BJ (cell line): ENCODE results near the gene APOC3. TPM values are rescaled to one million over a fixed set of nuclear protein-coding genes. Genes with fewer than 3 reads are reported as not detected.

ENCODE experiments used
- CTCF ChIA-PET: fragments of 350-600 bp; formaldehyde crosslinking; extraction: SDS; loops from one replicate; lab custom pipeline; 2021; ENCODE audit warnings: antibody characterized with exemption, inconsistent platforms; lab: Yijun Ruan, JAX
- POLR2A ChIA-PET: fragments of 300-600 bp; sonication (Branson Sonifier 250); formaldehyde crosslinking; extraction: SDS; loops from one replicate; lab custom pipeline; 2021; ENCODE audit warnings: antibody characterized with exemption; lab: Charles Lee
- DNase-seq: peaks from one replicate; pipeline ENCODE4 v3.0.0-alpha.2; 2011; ENCODE audit warnings: low read depth
- H3K27me3 ChIP-seq: 2 replicates; pipeline ENCODE4 v1.6.0; 2011; ENCODE audit warnings: low read length; ENCODE audit not compliant: control insufficient read depth, insufficient read depth
- H3K36me3 ChIP-seq: 2 replicates; pipeline ENCODE4 v1.5.1; 2011; ENCODE audit warnings: low read length; ENCODE audit not compliant: control insufficient read depth, insufficient read depth
- H3K4me3 ChIP-seq: 2 replicates; pipeline ENCODE4 v1.5.1; 2011; ENCODE audit warnings: low read depth, mild to moderate bottlenecking, control low read depth, low read length
- polyA plus RNA-seq: library from polyadenylated mRNA; depleted of rRNA; stranded (reverse); fragments of >200 nt; gene quantifications from 2 replicates; pipeline ENCODE4 v1.2.3, GENCODE V29; 2011
- TF ChIP-seq, protein P1 (sequence below): IDR thresholded peaks from 2 replicates; pipeline ENCODE4 v1.5.1; 2011; ENCODE audit warnings: low read depth, mild to moderate bottlenecking, control low read depth, inconsistent platforms, low read length, moderate library complexity; ENCODE audit not compliant: insufficient read depth

Gene APOC3
- polyA plus RNA-seq, 1 experiment: not detected

DNA sequence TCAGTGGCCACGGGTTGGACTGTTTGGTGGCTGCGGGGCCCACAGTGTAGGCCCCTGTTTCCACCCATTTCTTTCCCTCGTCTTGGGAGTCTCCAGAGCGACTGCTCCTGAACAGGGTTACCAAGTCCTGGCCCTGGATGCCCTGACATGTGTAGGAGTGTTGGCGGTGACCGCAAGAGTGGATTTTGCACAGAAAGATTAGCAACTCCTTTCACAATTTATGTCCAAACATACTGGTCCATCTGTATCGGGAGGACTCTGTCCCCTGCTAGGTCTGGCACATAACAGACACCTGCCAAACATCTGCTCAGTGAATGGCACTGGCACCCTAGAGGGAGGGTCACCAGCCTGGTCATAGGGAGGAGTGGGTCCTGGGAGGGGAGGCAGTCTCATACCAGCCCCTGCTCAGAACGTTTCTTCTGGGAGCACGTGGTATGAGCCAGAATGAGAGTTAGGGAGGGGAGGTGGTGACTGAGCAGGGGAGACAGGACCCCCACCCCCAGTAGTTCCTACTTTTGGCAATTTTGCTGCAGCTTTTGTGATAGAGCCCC is 11.1 kb downstream of the APOC3 start:
- Histone ChIP-seq H3K27me3 (no peaks in the 10 kb centered on the region), H3K36me3 (peaks cover 3% of the 10 kb centered on the region), H3K4me3 (no peak overlapping the region)
- DNase-seq: no peak
- ChIA-PET POLR2A (no interaction called here), CTCF (interaction anchor here (1.4 to 2.1 kb wide), 4 partner anchors 8 to 265 kb away, joined by 4 to 10 read pairs (median 9); partner anchors contain the start of gene APOA5)
- TF ChIP-seq, protein P1, sequence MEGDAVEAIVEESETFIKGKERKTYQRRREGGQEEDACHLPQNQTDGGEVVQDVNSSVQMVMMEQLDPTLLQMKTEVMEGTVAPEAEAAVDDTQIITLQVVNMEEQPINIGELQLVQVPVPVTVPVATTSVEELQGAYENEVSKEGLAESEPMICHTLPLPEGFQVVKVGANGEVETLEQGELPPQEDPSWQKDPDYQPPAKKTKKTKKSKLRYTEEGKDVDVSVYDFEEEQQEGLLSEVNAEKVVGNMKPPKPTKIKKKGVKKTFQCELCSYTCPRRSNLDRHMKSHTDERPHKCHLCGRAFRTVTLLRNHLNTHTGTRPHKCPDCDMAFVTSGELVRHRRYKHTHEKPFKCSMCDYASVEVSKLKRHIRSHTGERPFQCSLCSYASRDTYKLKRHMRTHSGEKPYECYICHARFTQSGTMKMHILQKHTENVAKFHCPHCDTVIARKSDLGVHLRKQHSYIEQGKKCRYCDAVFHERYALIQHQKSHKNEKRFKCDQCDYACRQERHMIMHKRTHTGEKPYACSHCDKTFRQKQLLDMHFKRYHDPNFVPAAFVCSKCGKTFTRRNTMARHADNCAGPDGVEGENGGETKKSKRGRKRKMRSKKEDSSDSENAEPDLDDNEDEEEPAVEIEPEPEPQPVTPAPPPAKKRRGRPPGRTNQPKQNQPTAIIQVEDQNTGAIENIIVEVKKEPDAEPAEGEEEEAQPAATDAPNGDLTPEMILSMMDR: no peak

- no peak overlapping the region for H3K4me3 ChIP-seq
- ChIA-PET CTCF (interaction anchor here (0.6 to 1.1 kb wide), 3 partner anchors 38 to 228 kb away, joined by 3 to 4 read pairs (median 3); no protein-coding TSS in a partner anchor), POLR2A (no interaction called here)
- no peak for DNase-seq
- TF ChIP-seq, protein P1: no peak
- peaks cover 10% of the 10 kb centered on the region for H3K36me3 ChIP-seq
- H3K27me3 ChIP-seq: no peaks in the 10 kb centered on the region
Measured at GRCh38 chr11:116842117-116842516, 12.4 kb downstream of the APOC3 start.

DNA sequence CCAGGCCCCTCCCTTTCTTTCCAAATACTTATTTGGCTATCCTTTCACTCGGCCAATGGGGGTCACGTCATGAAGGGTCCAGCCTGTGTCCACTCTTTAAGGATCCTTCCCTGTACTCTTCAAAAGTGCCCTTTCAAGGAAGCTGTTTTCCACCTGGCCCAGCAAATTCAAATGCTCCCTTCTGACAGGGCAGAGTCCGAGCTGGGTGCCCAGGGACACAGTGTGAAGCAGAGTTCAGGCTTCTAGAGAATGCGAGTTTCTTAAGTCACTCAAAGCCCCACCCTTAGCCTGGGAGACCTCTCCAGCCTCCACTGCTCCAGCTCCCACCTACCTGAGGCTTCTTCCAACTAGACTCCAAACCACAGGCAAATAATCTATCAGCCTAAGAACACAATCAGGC is 13.2 kb downstream of the APOC3 start:
- ChIA-PET POLR2A (no interaction called here), CTCF (no interaction called here)
- Histone ChIP-seq H3K27me3 (no peaks in the 10 kb centered on the region), H3K36me3 (peaks cover 16% of the 10 kb centered on the region), H3K4me3 (no peak overlapping the region)
- no peak for DNase-seq
- TF ChIP-seq, protein P1: no peak

- POLR2A ChIA-PET: no interaction called here
- DNase-seq: no peak
- CTCF ChIA-PET: interaction anchor here (0.6 to 0.7 kb wide), 2 partner anchors 165 to 255 kb away, joined by 5 read pairs; no protein-coding TSS in a partner anchor
- Histone ChIP-seq H3K4me3 (no peak overlapping the region), H3K27me3 (no peaks in the 10 kb centered on the region), H3K36me3 (peaks cover 16% of the 10 kb centered on the region)
- TF ChIP-seq, protein P1: no peak
Measured at GRCh38 chr11:116843661-116844060, 14.0 kb downstream of the APOC3 start.

GRCh38 chr11:116844722-116845121 is 15.0 kb downstream of the APOC3 start:
- CTCF ChIA-PET: interaction anchor here (2.0 kb wide), 1 partner anchor 8 kb away, joined by 7 read pairs; the partner anchor contains the start of gene APOA1
- DNase-seq: no peak
- TF ChIP-seq, protein P1: no peak
- Histone ChIP-seq H3K4me3 (no peak overlapping the region), H3K27me3 (no peaks in the 10 kb centered on the region), H3K36me3 (peaks cover 16% of the 10 kb centered on the region)
- POLR2A ChIA-PET: no interaction called here
